Stimulated activated CD4-positive, alpha-beta T cell treated with anti-CD3 and anti-CD28 coated beads, Interleukin-15, amount 100 ng/mL, for 24 hours (primary cell): ENCODE data around the gene SYNM.

Source experiments
- DNase-seq: peaks from one replicate; pipeline ENCODE4 v3.0.0-alpha.2; 2020

SYNM gene

GRCh38 chr15:99172171-99172570, 67.3 kb downstream of the SYNM start:
- DNase-seq, result no peak

GRCh38 chr15:99172989-99173388, 68.1 kb downstream of the SYNM start:
- no peak for DNase-seq

GRCh38 chr15:99174567-99175395, 69.9 kb downstream of the SYNM start:
- no peak for DNase-seq

GRCh38 chr15:99176757-99177156, 71.9 kb downstream of the SYNM start:
- no peak for DNase-seq

- DNase-seq, result no peak
These were observed 72.8 kb downstream of the SYNM start for GRCh38 chr15:99177679-99178078.

- DNase-seq, result no peak
These were observed 75.4 kb downstream of the SYNM start for GRCh38 chr15:99180086-99180963.

- DNase-seq, result no peak
These were observed 76.1 kb downstream of the SYNM start for GRCh38 chr15:99180964-99181306.

- no peak for DNase-seq
These were observed 76.7 kb downstream of the SYNM start for GRCh38 chr15:99181545-99181971.

GRCh38 chr15:99182791-99183190, 77.9 kb downstream of the SYNM start:
- DNase-seq, result no peak
